Measurements from ENCODE around the gene GPC5. TPM values are rescaled to one million over a fixed set of nuclear protein-coding genes. Genes with fewer than 3 reads are reported as not detected.

GPC5 gene
- polyA plus RNA-seq, 2 of the 4 experiments (the other 2 are of a cell fraction), result not detected

GRCh38 chr13:91621161-91621560, 222.7 kb downstream of the GPC5 start:
- no peak for TF ChIP-seq HEYL (CRISPR knock-in tag; IDR thresholded peaks at IDR 0.05)
- no peak for TF ChIP-seq CHD2 (IDR thresholded peaks at IDR 0.05; ENCODE audit: low read length, partially characterized antibody)
- FAIRE-seq, result no peak
- DNase-seq (ENCODE audit: low read depth in 1 of 2, low spot score in 1 of 2), result no peak
- ChIA-PET POLR2A (no interaction called here), CTCF (no interaction called here)
- Histone ChIP-seq H3K27ac (no peak overlapping the region), H3K4me1 (no peaks in the 10 kb centered on the region), H3K9me3 (no peaks in the 10 kb centered on the region), H3K4me3 (no peak overlapping the region), H3K4me2 (no peak overlapping the region)
- 4% methylated on average over 3 of the region's 3 CpGs for WGBS (ENCODE audit: missing lambda C conversion rate)
- no peak for ATAC-seq

GRCh38 chr13:91621963-91622362, 223.5 kb downstream of the GPC5 start:
- ChIA-PET POLR2A (no interaction called here), CTCF (no interaction called here)
- no peak for DNase-seq (ENCODE audit: low read depth in 1 of 2, low spot score in 1 of 2)
- ATAC-seq, result no peak
- Histone ChIP-seq H3K9me3 (no peaks in the 10 kb centered on the region), H3K27ac (no peak overlapping the region), H3K4me3 (no peak overlapping the region), H3K4me1 (no peaks in the 10 kb centered on the region), H3K4me2 (no peak overlapping the region)
- WGBS (ENCODE audit: missing lambda C conversion rate), result 0% methylated on average over 1 of the region's 1 CpG
- no peak for FAIRE-seq
- TF ChIP-seq GATA3 (IDR thresholded peaks at IDR 0.05; ENCODE audit: borderline replicate concordance), result no peak
- no peak for TF ChIP-seq EP300 (IDR thresholded peaks at IDR 0.05)
- no peak for TF ChIP-seq HOXB13 (CRISPR knock-in tag; IDR thresholded peaks at IDR 0.05; ENCODE audit: low read depth)
- TF ChIP-seq PBX3 (IDR thresholded peaks at IDR 0.05), result no peak
- TF ChIP-seq SMC3 (IDR thresholded peaks at IDR 0.05), result no peak
- TF ChIP-seq HMGXB4 (CRISPR knock-in tag; IDR thresholded peaks at IDR 0.05; ENCODE audit: borderline replicate concordance), result no peak
- no peak for TF ChIP-seq CHD4 (IDR thresholded peaks at IDR 0.05; ENCODE audit: borderline replicate concordance)
- no peak for TF ChIP-seq RNF2 (IDR thresholded peaks at IDR 0.05; ENCODE audit: borderline replicate concordance, low read depth)
- TF ChIP-seq TFCP2L1 (CRISPR knock-in tag; IDR thresholded peaks at IDR 0.05), result no peak
- TF ChIP-seq ATOH8 (CRISPR knock-in tag; IDR thresholded peaks at IDR 0.05; ENCODE audit: low read depth), result no peak
- TF ChIP-seq USF2 (IDR thresholded peaks at IDR 0.05), result no peak

- 0% methylated on average over 3 of the region's 3 CpGs for WGBS (ENCODE audit: missing lambda C conversion rate)
- TF ChIP-seq CHD4 (IDR thresholded peaks at IDR 0.05; ENCODE audit: borderline replicate concordance), result no peak
- no peak for TF ChIP-seq GATA3 (IDR thresholded peaks at IDR 0.05; ENCODE audit: borderline replicate concordance)
- TF ChIP-seq CBX8 (IDR thresholded peaks at IDR 0.05), result no peak
- TF ChIP-seq E2F6 (IDR thresholded peaks at IDR 0.05; ENCODE audit: borderline replicate concordance, low read depth), result no peak
- no peak for TF ChIP-seq EHMT2 (IDR thresholded peaks at IDR 0.05; ENCODE audit: low read depth)
- no peak for TF ChIP-seq TP53 (CRISPR knock-in tag; IDR thresholded peaks at IDR 0.05)
- no peak for TF ChIP-seq MAFK (IDR thresholded peaks at IDR 0.05; ENCODE audit: partially characterized antibody)
- no peak for TF ChIP-seq HOXA7 (CRISPR knock-in tag; IDR thresholded peaks at IDR 0.05)
- TF ChIP-seq JUN (IDR thresholded peaks at IDR 0.05), result no peak
- TF ChIP-seq HEYL (CRISPR knock-in tag; IDR thresholded peaks at IDR 0.05), result no peak
- no peak for TF ChIP-seq RAD21 (conservative IDR thresholded peaks at IDR 0.05 in 1 of 2, IDR thresholded peaks at IDR 0.05 in 1 of 2)
- TF ChIP-seq CBX2 (IDR thresholded peaks at IDR 0.05; ENCODE audit: borderline replicate concordance, low read depth), result no peak
- no peak for TF ChIP-seq KDM1A (IDR thresholded peaks at IDR 0.05; ENCODE audit: low read depth)
- TF ChIP-seq HMGXB4 (CRISPR knock-in tag; IDR thresholded peaks at IDR 0.05; ENCODE audit: borderline replicate concordance), result no peak
- TF ChIP-seq EHF (CRISPR knock-in tag; IDR thresholded peaks at IDR 0.05), result no peak
- no peak for TF ChIP-seq FOXS1 (CRISPR knock-in tag; IDR thresholded peaks at IDR 0.05)
- TF ChIP-seq CHD2 (IDR thresholded peaks at IDR 0.05; ENCODE audit: low read length, partially characterized antibody), result no peak
- TF ChIP-seq RARB (CRISPR knock-in tag; IDR thresholded peaks at IDR 0.05), result no peak
- no peak for TF ChIP-seq NR3C1 (IDR thresholded peaks at IDR 0.05)
- FAIRE-seq (no peak), ATAC-seq (no peak), DNase-seq (ENCODE audit: low read depth in 1 of 2, low spot score in 1 of 2) (no peak)
- no peak overlapping the region for H3K4me2 ChIP-seq
- no peak overlapping the region for H3K27ac ChIP-seq
- POLR2A ChIA-PET, result no interaction called here
- H3K4me3 ChIP-seq, result no peak overlapping the region
- CTCF ChIA-PET, result no interaction called here
- no peaks in the 10 kb centered on the region for H3K9me3 ChIP-seq
- no peaks in the 10 kb centered on the region for H3K4me1 ChIP-seq
Measured at GRCh38 chr13:91622778-91623550, 224.5 kb downstream of the GPC5 start.

All from A549 (cell line).